HUES64 (cell line): ENCODE results near the gene GALNTL6.

Experiments used
- H3K27ac ChIP-seq: 2 replicates; pipeline ENCODE4 v1.7.0; 2013; ENCODE audit warnings: low read depth, low read length, inconsistent platforms
- H3K27me3 ChIP-seq: 2 replicates; pipeline ENCODE4 v1.6.1; 2013; ENCODE audit warnings: mild to moderate bottlenecking, low read length; ENCODE audit not compliant: insufficient read depth
- H3K36me3 ChIP-seq: 2 replicates; pipeline ENCODE4 v1.6.1; 2013; ENCODE audit warnings: mild to moderate bottlenecking, low read length; ENCODE audit not compliant: insufficient read depth
- H3K4me1 ChIP-seq: 2 replicates; pipeline ENCODE4 v1.6.1; 2013; ENCODE audit warnings: mild to moderate bottlenecking, low read length, moderate library complexity; ENCODE audit not compliant: insufficient read depth
- H3K4me3 ChIP-seq: 2 replicates; pipeline ENCODE4 v1.5.1; 2013; ENCODE audit warnings: mild to moderate bottlenecking, low read length, moderate library complexity
- H3K9ac ChIP-seq: 2 replicates; pipeline ENCODE4 v1.6.1; 2013; ENCODE audit warnings: mild to moderate bottlenecking, low read depth, low read length
- H3K9me3 ChIP-seq: 2 replicates; pipeline ENCODE4 v1.6.1; 2013; ENCODE audit warnings: low read depth, low read length; ENCODE audit not compliant: insufficient read depth
- WGBS: fragments of 150-250, 120-280 bp; methylation state at CpG from one replicate; pipeline ENCODE4 v1.1.7; 2013; ENCODE audit warnings: missing lambda C conversion rate; 5-methylcytosine and 5-hydroxymethylcytosine counted together

The GALNTL6 gene

GRCh38 chr4:172734555-172734954 is 921.4 kb downstream of the GALNTL6 start:
- 93% methylated on average over 4 of the region's 4 CpGs for WGBS
- Histone ChIP-seq H3K27ac (no peak overlapping the region), H3K4me1 (no peaks in the 10 kb centered on the region), H3K27me3 (no peaks in the 10 kb centered on the region), H3K9ac (no peak overlapping the region), H3K36me3 (no peaks in the 10 kb centered on the region), H3K4me3 (no peak overlapping the region), H3K9me3 (peaks cover 54% of the 10 kb centered on the region)

DNA sequence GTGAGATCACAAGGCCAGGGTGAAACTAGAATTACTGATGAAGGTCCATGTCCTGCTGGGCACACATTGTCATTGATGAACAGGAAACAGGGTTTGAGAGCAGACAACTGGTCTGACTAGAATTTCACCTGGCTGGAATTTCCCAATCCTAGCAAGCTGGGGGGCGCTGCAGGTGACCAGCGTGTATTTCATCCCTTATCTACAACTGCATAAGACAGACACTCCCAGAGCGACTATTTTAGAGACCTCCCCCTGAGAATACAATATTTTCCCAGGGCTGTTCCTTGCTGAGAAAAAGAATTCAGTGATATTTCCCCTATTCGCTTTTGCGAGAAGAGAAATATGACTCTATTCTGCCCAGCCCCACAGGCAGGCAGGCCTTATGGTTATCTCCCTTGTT is 922.8 kb downstream of the GALNTL6 start:
- Histone ChIP-seq H3K4me3 (no peak overlapping the region), H3K36me3 (no peaks in the 10 kb centered on the region), H3K27me3 (no peaks in the 10 kb centered on the region), H3K9me3 (peaks cover 53% of the 10 kb centered on the region), H3K27ac (no peak overlapping the region), H3K4me1 (no peaks in the 10 kb centered on the region), H3K9ac (no peak overlapping the region)
- 83% methylated on average over 5 of the region's 5 CpGs for WGBS

DNA sequence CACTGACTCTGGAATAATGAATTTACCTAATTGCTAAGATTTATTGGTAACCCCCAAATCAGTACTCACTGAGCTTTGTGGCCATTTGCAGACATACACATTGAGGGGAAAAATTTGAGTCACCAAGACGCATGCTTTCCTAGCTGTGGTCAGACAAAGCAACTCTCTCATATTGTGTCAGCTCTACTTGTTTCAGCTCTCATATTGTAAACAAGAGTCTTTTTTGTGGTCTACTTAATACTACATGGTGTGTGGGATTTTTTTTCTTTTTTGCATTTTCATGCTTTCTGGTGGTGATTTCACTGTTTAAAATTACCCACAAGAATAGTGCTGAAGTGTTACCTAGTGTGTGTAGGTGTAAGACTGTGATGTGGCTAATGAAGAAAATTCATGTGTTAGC is 927.2 kb downstream of the GALNTL6 start:
- 94% methylated on average over 1 of the region's 1 CpG for WGBS

GRCh38 chr4:172750910-172751309 is 937.7 kb downstream of the GALNTL6 start:
- no peak overlapping the region for H3K9ac ChIP-seq
- H3K4me3 ChIP-seq, result no peak overlapping the region
- no peaks in the 10 kb centered on the region for H3K36me3 ChIP-seq
- H3K27ac ChIP-seq, result no peak overlapping the region
- H3K27me3 ChIP-seq, result no peaks in the 10 kb centered on the region
- H3K9me3 ChIP-seq, result peaks cover 2% of the 10 kb centered on the region; the same call in 1 of the 2 replicates
- H3K4me1 ChIP-seq, result peaks cover 6% of the 10 kb centered on the region; the same call in 1 of the 2 replicates
- no CpG with 5 or more reads among the region's 1 CpG for WGBS

More for the DNA sequence above, 927.2 kb downstream of the GALNTL6 start:
- H3K27me3 ChIP-seq, result no peaks in the 10 kb centered on the region
- no peak overlapping the region for H3K4me3 ChIP-seq
- H3K4me1 ChIP-seq, result no peaks in the 10 kb centered on the region
- no peaks in the 10 kb centered on the region for H3K36me3 ChIP-seq
- H3K9ac ChIP-seq, result no peak overlapping the region
- peaks cover 13% of the 10 kb centered on the region for H3K9me3 ChIP-seq
- no peak overlapping the region for H3K27ac ChIP-seq

GRCh38 chr4:172751550-172751949 is 938.3 kb downstream of the GALNTL6 start:
- H3K36me3 ChIP-seq, result no peaks in the 10 kb centered on the region
- no peak overlapping the region for H3K9ac ChIP-seq
- no peaks in the 10 kb centered on the region for H3K27me3 ChIP-seq
- H3K9me3 ChIP-seq, result peaks cover 2% of the 10 kb centered on the region; the same call in 1 of the 2 replicates
- H3K27ac ChIP-seq, result no peak overlapping the region
- no peak overlapping the region for H3K4me3 ChIP-seq
- H3K4me1 ChIP-seq, result peaks cover 6% of the 10 kb centered on the region; the same call in 1 of the 2 replicates
- 95% methylated on average over 2 of the region's 2 CpGs for WGBS

DNA sequence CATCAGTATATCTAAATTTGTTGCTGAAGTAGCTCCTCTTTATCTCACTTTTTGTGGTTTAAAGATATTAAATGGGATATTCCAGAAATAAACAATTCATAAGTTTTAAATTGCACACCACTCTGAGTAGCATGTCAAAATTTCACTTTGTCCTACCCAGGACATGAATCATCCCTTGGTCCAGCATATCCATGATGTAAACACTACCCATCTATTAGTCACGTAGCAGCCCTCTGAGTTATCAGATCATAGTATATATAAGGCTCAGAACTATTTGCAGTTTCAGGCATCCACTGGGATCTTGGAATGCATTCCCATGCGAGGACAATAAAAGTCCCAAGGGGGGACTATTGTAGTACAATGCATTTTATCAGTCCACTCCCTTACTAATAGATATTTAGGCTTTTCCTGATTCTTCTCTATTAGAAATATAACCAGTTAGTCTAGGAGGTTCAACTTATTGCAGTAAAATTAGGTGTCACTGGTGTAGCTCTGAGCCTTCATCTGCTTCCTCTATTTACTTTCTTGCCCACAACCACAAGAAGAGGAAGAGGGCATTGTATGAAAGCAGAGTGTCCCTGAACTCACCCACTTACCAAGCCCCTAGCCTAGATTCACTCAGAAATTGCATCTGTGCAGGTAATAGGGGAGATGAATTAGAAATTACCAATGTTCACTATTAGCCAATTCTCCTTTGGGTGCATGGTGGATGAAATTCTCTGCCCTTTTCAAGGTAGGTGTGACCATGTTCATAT is 945.6 kb downstream of the GALNTL6 start:
- H3K9me3 ChIP-seq, result no peaks in the 10 kb centered on the region
- no peak overlapping the region for H3K9ac ChIP-seq
- H3K27ac ChIP-seq, result no peak overlapping the region
- no peaks in the 10 kb centered on the region for H3K27me3 ChIP-seq
- H3K4me1 ChIP-seq, result peaks cover 6% of the 10 kb centered on the region; the same call in 1 of the 2 replicates
- WGBS, result 96% methylated on average over 2 of the region's 2 CpGs
- H3K4me3 ChIP-seq, result no peak overlapping the region
- H3K36me3 ChIP-seq, result no peaks in the 10 kb centered on the region

DNA sequence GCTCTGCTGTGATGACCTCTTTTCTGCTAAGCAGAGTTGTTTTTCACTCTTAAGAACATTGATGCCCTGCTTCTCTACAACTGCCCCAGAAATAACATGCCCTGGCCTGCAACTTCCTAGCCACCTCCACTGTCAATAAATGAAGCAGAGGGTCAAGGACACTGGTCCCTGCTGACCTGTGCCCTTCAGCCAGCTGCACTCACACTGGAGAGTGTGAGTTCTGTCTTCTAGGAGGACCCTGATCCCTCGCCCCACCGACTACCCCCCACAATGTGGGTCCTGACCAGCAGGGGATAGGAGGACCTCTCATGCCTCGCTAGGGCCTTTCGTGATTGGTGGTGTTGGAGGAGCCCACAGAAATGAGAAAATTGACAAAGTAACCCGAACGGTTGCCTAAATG is 947.3 kb downstream of the GALNTL6 start:
- H3K27me3 ChIP-seq, result no peaks in the 10 kb centered on the region
- 94% methylated on average over 6 of the region's 6 CpGs for WGBS
- peaks cover 6% of the 10 kb centered on the region; the same call in 1 of the 2 replicates for H3K4me1 ChIP-seq
- no peak overlapping the region for H3K9ac ChIP-seq
- no peak overlapping the region for H3K27ac ChIP-seq
- H3K9me3 ChIP-seq, result no peaks in the 10 kb centered on the region
- H3K36me3 ChIP-seq, result no peaks in the 10 kb centered on the region
- H3K4me3 ChIP-seq, result no peak overlapping the region

GRCh38 chr4:172762895-172763294 is 949.7 kb downstream of the GALNTL6 start:
- Histone ChIP-seq H3K9ac (no peak overlapping the region), H3K36me3 (no peaks in the 10 kb centered on the region), H3K27me3 (no peaks in the 10 kb centered on the region), H3K4me1 (peaks cover 13% of the 10 kb centered on the region; the same call in 1 of the 2 replicates), H3K4me3 (no peak overlapping the region), H3K27ac (no peak overlapping the region), H3K9me3 (no peaks in the 10 kb centered on the region)
- 95% methylated on average over 4 of the region's 4 CpGs for WGBS

GRCh38 chr4:172770787-172771186 is 957.6 kb downstream of the GALNTL6 start:
- Histone ChIP-seq H3K9ac (no peak overlapping the region), H3K4me1 (peaks cover 7% of the 10 kb centered on the region; the same call in 1 of the 2 replicates), H3K36me3 (no peaks in the 10 kb centered on the region), H3K4me3 (no peak overlapping the region), H3K27ac (no peak overlapping the region), H3K27me3 (no peaks in the 10 kb centered on the region), H3K9me3 (no peaks in the 10 kb centered on the region)

DNA sequence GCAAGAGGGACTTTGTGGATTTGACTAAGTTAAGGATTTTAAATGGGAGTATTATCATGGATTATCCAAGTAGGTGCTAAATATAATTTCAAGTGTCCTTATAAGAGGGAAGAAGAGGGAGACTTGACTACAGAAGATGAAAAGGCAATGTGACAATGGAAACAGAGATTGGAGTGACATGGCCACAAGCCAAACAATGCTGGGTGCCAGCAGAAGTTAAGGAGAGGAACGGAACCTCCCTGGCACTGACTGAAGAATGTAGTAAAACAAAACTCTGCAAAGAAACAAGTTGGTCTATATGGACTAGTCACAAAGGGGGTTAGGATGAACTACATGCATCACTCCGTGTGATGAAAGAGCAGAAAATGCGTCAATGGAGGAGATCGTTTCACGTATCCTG is 959.6 kb downstream of the GALNTL6 start:
- H3K9ac ChIP-seq, result no peak overlapping the region
- no peak overlapping the region for H3K4me3 ChIP-seq
- H3K36me3 ChIP-seq, result no peaks in the 10 kb centered on the region
- no peaks in the 10 kb centered on the region for H3K9me3 ChIP-seq
- 84% methylated on average over 5 of the region's 5 CpGs for WGBS
- no peaks in the 10 kb centered on the region for H3K4me1 ChIP-seq
- no peak overlapping the region for H3K27ac ChIP-seq
- H3K27me3 ChIP-seq, result no peaks in the 10 kb centered on the region

- H3K9ac ChIP-seq, result no peak overlapping the region
- no peak overlapping the region for H3K4me3 ChIP-seq
- no peaks in the 10 kb centered on the region for H3K36me3 ChIP-seq
- H3K27me3 ChIP-seq, result no peaks in the 10 kb centered on the region
- no peak overlapping the region for H3K27ac ChIP-seq
- WGBS, result 97% methylated on average over 3 of the region's 4 CpGs
- no peaks in the 10 kb centered on the region for H3K4me1 ChIP-seq
- no peaks in the 10 kb centered on the region for H3K9me3 ChIP-seq
Observed at GRCh38 chr4:172776203-172776861, 963.1 kb downstream of the GALNTL6 start.
